Keratinocyte (primary cell): Measurements from ENCODE around the gene PCMTD2. TPM values are rescaled to one million over a fixed set of nuclear protein-coding genes. Genes with fewer than 3 reads are reported as not detected.

ENCODE experiments used
- DNase-seq: peaks from one replicate; pipeline ENCODE4 v3.0.0-alpha.2; 2011; ENCODE audit warnings: low read depth, missing footprints, low spot score
- FAIRE-seq: peaks from 2 replicates; lab custom pipeline; 2011; peaks lifted over from hg19 to GRCh38; lab: Jason Lieb, UNC
- H2AFZ ChIP-seq: 2 replicates; pipeline ENCODE4 v1.6.0; 2012; ENCODE audit warnings: low read length, control low read depth, inconsistent platforms; ENCODE audit not compliant: control insufficient read depth
- H3K27ac ChIP-seq: 2 replicates; pipeline ENCODE4 v1.5.1; 2011; ENCODE audit warnings: low read length; ENCODE audit not compliant: control insufficient read depth, insufficient read depth
- H3K27me3 ChIP-seq: 3 replicates; pipeline ENCODE4 v1.6.0; 2011; ENCODE audit warnings: low read length; ENCODE audit not compliant: control insufficient read depth, insufficient read depth; ENCODE audit errors: extremely low read depth
- H3K36me3 ChIP-seq, 2 experiments: 2 replicates in 1 of 2; 3 replicates in 1 of 2; pipeline ENCODE4 v1.5.1; 2011; ENCODE audit warnings: low read length in 2 of 2, mild to moderate bottlenecking in 1 of 2; ENCODE audit not compliant: control insufficient read depth in 2 of 2, insufficient read depth in 2 of 2; ENCODE audit errors: extremely low read depth in 1 of 2
- H3K4me1 ChIP-seq: 3 replicates; pipeline ENCODE4 v1.5.1; 2011; ENCODE audit warnings: low read length; ENCODE audit not compliant: control insufficient read depth, insufficient read depth; ENCODE audit errors: extremely low read depth
- H3K4me2 ChIP-seq: 3 replicates; pipeline ENCODE4 v1.6.0; 2011; ENCODE audit warnings: low read depth, low read length; ENCODE audit not compliant: control insufficient read depth, insufficient read depth; ENCODE audit errors: extremely low read depth
- H3K4me3 ChIP-seq, 3 experiments: fragments of 200-600 bp in 1 of 3; sonication (generic) in 1 of 3; 2 replicates in 2 of 3; 3 replicates in 1 of 3; pipeline ENCODE4 v1.5.1; 2011 to 2016; ENCODE audit warnings: low read length in 3 of 3, mild to moderate bottlenecking in 3 of 3, control low read depth in 2 of 3, inconsistent platforms in 1 of 3, low read depth in 1 of 3, mixed read lengths in 1 of 3, mixed run types in 1 of 3, moderate library complexity in 1 of 3; ENCODE audit not compliant: control insufficient read depth in 2 of 3, insufficient read depth in 2 of 3; ENCODE audit errors: extremely low read depth in 1 of 3
- H3K79me2 ChIP-seq: 2 replicates; pipeline ENCODE4 v1.6.0; 2012; ENCODE audit warnings: low read length; ENCODE audit not compliant: control insufficient read depth, insufficient read depth
- H3K9ac ChIP-seq: 3 replicates; pipeline ENCODE4 v1.6.0; 2011; ENCODE audit warnings: low read length; ENCODE audit not compliant: control insufficient read depth, insufficient read depth; ENCODE audit errors: extremely low read depth
- H3K9me1 ChIP-seq: 3 replicates; pipeline ENCODE4 v1.6.0; 2011; ENCODE audit warnings: low read length; ENCODE audit not compliant: control insufficient read depth, insufficient read depth; ENCODE audit errors: extremely low read depth
- H3K9me3 ChIP-seq: 2 replicates; pipeline ENCODE4 v1.5.1; 2012; ENCODE audit warnings: low read depth, low read length; ENCODE audit not compliant: control insufficient read depth
- H4K20me1 ChIP-seq: 3 replicates; pipeline ENCODE4 v1.6.0; 2011; ENCODE audit warnings: low read length; ENCODE audit not compliant: control insufficient read depth, insufficient read depth; ENCODE audit errors: extremely low read depth
- EZH2 ChIP-seq: IDR thresholded peaks from one replicate; pipeline ENCODE4 v1.6.1; 2012; ENCODE audit warnings: inconsistent platforms, mild to moderate bottlenecking, low read length, moderate library complexity
- dilution Hi-C: fragments of 300-500 bp; cut with MboI; formaldehyde crosslinking; loops from one replicate; pipeline ENCODE4 v1.7.0; 2020; ENCODE audit warnings: low sequenced_read_pairs; ENCODE audit not compliant: extremely low pct_ligation_motif_present
- polyA plus RNA-seq, 5 experiments: library from polyadenylated mRNA; depleted of rRNA in 3 of 5; stranded (reverse) in 3 of 5; stranded (forward) in 1 of 5; unstranded in 1 of 5; fragments of >200 nt; gene quantifications; 1 replicate in 1 of 5; 2 replicates in 3 of 5; 3 replicates in 1 of 5; pipeline versions ENCODE4 v1.2.1 to v1.2.3, GENCODE V29; 2011 to 2012; ENCODE audit warnings: missing spikeins in 2 of 5, low read depth in 1 of 5, low replicate concordance in 1 of 5
- TF ChIP-seq, protein P1 (sequence below), 3 experiments: IDR thresholded peaks in 1 of 3; conservative IDR thresholded peaks in 1 of 3; optimal IDR thresholded peaks in 1 of 3; 2 replicates in 2 of 3; 3 replicates in 1 of 3; pipeline versions ENCODE3 to v1.5.1; 2011; ENCODE audit warnings: low read length in 3 of 3, mild to moderate bottlenecking in 3 of 3, moderate library complexity in 2 of 3, control low read depth in 1 of 3, inconsistent platforms in 1 of 3; ENCODE audit not compliant: insufficient read depth in 2 of 3; ENCODE audit errors: extremely low read depth in 1 of 3

Gene PCMTD2
- polyA plus RNA-seq, 1 donor (not counting 4 experiments of a cell fraction or from before 2014, with no cell fraction given) = 25.8 TPM

DNA sequence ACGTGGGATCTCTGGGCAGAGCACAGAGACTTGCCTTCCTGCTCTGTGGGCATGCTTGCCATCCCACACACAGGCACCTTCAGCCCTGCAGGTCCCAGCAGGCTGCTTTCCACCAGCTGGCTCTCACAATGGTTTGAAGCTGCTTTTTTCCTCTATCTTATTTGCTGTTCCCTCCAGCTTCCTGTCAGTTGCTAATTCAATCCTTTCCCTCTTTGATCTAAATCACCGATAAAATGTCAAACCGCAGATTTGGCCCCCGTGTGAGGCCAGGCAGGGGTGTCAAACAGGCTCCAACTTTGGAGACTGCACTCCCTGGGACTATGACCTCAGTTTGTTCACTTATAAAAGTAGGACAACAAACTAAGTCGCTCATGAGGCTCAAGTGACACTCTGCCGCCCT is 40.6 kb upstream of the PCMTD2 start:
- no peak overlapping the region for H3K27ac ChIP-seq
- TF ChIP-seq, protein P1, sequence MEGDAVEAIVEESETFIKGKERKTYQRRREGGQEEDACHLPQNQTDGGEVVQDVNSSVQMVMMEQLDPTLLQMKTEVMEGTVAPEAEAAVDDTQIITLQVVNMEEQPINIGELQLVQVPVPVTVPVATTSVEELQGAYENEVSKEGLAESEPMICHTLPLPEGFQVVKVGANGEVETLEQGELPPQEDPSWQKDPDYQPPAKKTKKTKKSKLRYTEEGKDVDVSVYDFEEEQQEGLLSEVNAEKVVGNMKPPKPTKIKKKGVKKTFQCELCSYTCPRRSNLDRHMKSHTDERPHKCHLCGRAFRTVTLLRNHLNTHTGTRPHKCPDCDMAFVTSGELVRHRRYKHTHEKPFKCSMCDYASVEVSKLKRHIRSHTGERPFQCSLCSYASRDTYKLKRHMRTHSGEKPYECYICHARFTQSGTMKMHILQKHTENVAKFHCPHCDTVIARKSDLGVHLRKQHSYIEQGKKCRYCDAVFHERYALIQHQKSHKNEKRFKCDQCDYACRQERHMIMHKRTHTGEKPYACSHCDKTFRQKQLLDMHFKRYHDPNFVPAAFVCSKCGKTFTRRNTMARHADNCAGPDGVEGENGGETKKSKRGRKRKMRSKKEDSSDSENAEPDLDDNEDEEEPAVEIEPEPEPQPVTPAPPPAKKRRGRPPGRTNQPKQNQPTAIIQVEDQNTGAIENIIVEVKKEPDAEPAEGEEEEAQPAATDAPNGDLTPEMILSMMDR (optimal IDR thresholded peaks at IDR 0.05 in 1 of 3, IDR thresholded peaks at IDR 0.05 in 1 of 3, conservative IDR thresholded peaks at IDR 0.05 in 1 of 3; ENCODE audit: extremely low read depth in 1 of 3, insufficient read depth in 2 of 3, low read length in 3 of 3) = no peak
- no peak for TF ChIP-seq EZH2
- H3K9me1 ChIP-seq = no peaks in the 10 kb centered on the region
- H2AFZ ChIP-seq = no peak overlapping the region
- H3K36me3 ChIP-seq = no peaks in the 10 kb centered on the region
- H4K20me1 ChIP-seq = no peaks in the 10 kb centered on the region
- no peak overlapping the region for H3K4me3 ChIP-seq
- H3K9ac ChIP-seq = no peak overlapping the region
- H3K27me3 ChIP-seq = peaks cover 17% of the 10 kb centered on the region
- no peaks in the 10 kb centered on the region for H3K79me2 ChIP-seq
- FAIRE-seq = no peak
- no peak overlapping the region for H3K4me2 ChIP-seq
- DNase-seq = no peak
- peaks cover 32% of the 10 kb centered on the region for H3K4me1 ChIP-seq
- no peaks in the 10 kb centered on the region for H3K9me3 ChIP-seq
- dilution Hi-C loops = no loop called here

DNA sequence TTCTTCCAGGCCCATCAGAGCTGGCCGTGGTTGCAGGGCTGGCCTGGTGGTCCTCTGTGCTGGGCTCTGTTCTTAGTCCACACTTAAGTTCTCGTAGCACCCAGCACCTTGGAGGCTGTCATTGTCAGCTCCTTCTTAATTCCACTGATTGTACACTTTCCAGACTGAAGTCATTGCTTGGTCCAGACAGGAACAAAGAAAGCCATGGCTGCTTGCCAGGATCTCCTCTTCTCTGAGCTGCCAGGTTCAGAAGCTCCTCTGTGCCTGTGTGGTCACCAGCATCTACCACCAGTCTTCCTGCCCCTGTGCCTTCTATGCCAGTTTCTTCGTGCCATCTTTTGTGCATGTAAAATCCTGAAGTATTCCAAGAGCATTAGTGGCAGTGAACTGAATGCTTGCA is 39.5 kb upstream of the PCMTD2 start:
- peaks cover 34% of the 10 kb centered on the region for H3K4me1 ChIP-seq
- H3K9ac ChIP-seq = no peak overlapping the region
- H3K9me1 ChIP-seq = no peaks in the 10 kb centered on the region
- no peaks in the 10 kb centered on the region for H4K20me1 ChIP-seq
- H3K4me3 ChIP-seq = no peak overlapping the region
- no peaks in the 10 kb centered on the region for H3K79me2 ChIP-seq
- H3K27ac ChIP-seq = no peak overlapping the region
- no peaks in the 10 kb centered on the region for H3K9me3 ChIP-seq
- dilution Hi-C loops = no loop called here
- H3K4me2 ChIP-seq = no peak overlapping the region
- FAIRE-seq (no peak), DNase-seq (no peak)
- H3K36me3 ChIP-seq = no peaks in the 10 kb centered on the region
- peaks cover 20% of the 10 kb centered on the region for H3K27me3 ChIP-seq
- H2AFZ ChIP-seq = no peak overlapping the region
- TF ChIP-seq, protein P1 (optimal IDR thresholded peaks at IDR 0.05 in 1 of 3, IDR thresholded peaks at IDR 0.05 in 1 of 3, conservative IDR thresholded peaks at IDR 0.05 in 1 of 3; ENCODE audit: extremely low read depth in 1 of 3, insufficient read depth in 2 of 3, low read length in 3 of 3) = no peak
- TF ChIP-seq EZH2 = no peak
